SK-N-MC (cell line): ENCODE data around the gene GNA14.
"Not testable (repeated sequence)": the region's sequence is repeated elsewhere in the genome, so short reads cannot be mapped to it uniquely, and the experiment has no call there.

Source experiments
- DNase-seq: peaks from one replicate; pipeline ENCODE4 v3.0.0-alpha.2; 2011; ENCODE audit warnings: low read depth, low spot score
- H3K27ac ChIP-seq: fragments of 200-600 bp; sonication (generic); 2 replicates; pipeline ENCODE4 v1.5.1; 2016; ENCODE audit warnings: mixed run types
- H3K36me3 ChIP-seq: fragments of 200-600 bp; sonication (generic); 2 replicates; pipeline ENCODE4 v1.6.1; 2017; ENCODE audit warnings: antibody characterized with exemption, low read length, mixed read lengths; ENCODE audit not compliant: insufficient read depth
- H3K4me3 ChIP-seq: fragments of 200-600 bp; sonication (generic); 2 replicates; pipeline ENCODE4 v1.5.1; 2016
- H3K9ac ChIP-seq: fragments of 200-600 bp; sonication (generic); 2 replicates; pipeline ENCODE4 v1.8.0; 2017; ENCODE audit warnings: mixed run types, mixed read lengths; ENCODE audit not compliant: insufficient read length
- H3K9me3 ChIP-seq: fragments of 200-600 bp; sonication (generic); 2 replicates; pipeline ENCODE4 v1.6.1; 2017; ENCODE audit warnings: low read depth, mild to moderate bottlenecking, antibody characterized with exemption, low read length, moderate library complexity, mixed read lengths
- EZH2 ChIP-seq: fragments of 200-600 bp; sonication (generic); IDR thresholded peaks from one replicate; pipeline ENCODE4 v1.6.1; 2017; ENCODE audit warnings: antibody characterized with exemption
- FOXP2 ChIP-seq: optimal IDR thresholded peaks from 2 replicates; pipeline ENCODE3; 2011; ENCODE audit warnings: mild to moderate bottlenecking, moderate library complexity; ENCODE audit not compliant: insufficient read depth; ENCODE audit errors: extremely low read length, control extremely low read depth
- POLR2AphosphoS5 ChIP-seq: IDR thresholded peaks from 2 replicates; pipeline ENCODE4 v1.6.1; 2012; ENCODE audit warnings: mild to moderate bottlenecking, low read depth, low read length, borderline replicate concordance

The GNA14 gene

GRCh38 chr9:77502568-77502967 lies 145.6 kb downstream of the GNA14 start:
- Histone ChIP-seq H3K27ac (no peak overlapping the region), H3K4me3 (no peak overlapping the region)

GRCh38 chr9:77498891-77499290 lies 149.2 kb downstream of the GNA14 start:
- DNase-seq, result no peak

More at GRCh38 chr9:77502568-77502967, 145.6 kb downstream of the GNA14 start:
- no peak for TF ChIP-seq FOXP2
- no peak for TF ChIP-seq POLR2AphosphoS5
- no peak for TF ChIP-seq EZH2
- DNase-seq, result no peak
- no peaks in the 10 kb centered on the region for H3K9me3 ChIP-seq
- H3K36me3 ChIP-seq, result no peaks in the 10 kb centered on the region
- no peak overlapping the region for H3K9ac ChIP-seq

GRCh38 chr9:77497322-77498198 lies 150.6 kb downstream of the GNA14 start:
- Histone ChIP-seq H3K9me3 (no peaks in the 10 kb centered on the region), H3K9ac (no peak overlapping the region), H3K27ac (no peak overlapping the region), H3K4me3 (no peak overlapping the region), H3K36me3 (no peaks in the 10 kb centered on the region)
- TF ChIP-seq EZH2 (no peak), POLR2AphosphoS5 (no peak), FOXP2 (no peak)
- no peak for DNase-seq

More at GRCh38 chr9:77498891-77499290, 149.2 kb downstream of the GNA14 start:
- H3K9ac ChIP-seq, result no peak overlapping the region
- no peak for TF ChIP-seq POLR2AphosphoS5
- TF ChIP-seq FOXP2, result no peak
- TF ChIP-seq EZH2, result no peak
- no peaks in the 10 kb centered on the region for H3K9me3 ChIP-seq
- no peak overlapping the region for H3K4me3 ChIP-seq
- H3K36me3 ChIP-seq, result no peaks in the 10 kb centered on the region
- H3K27ac ChIP-seq, result no peak overlapping the region

GRCh38 chr9:77495834-77496671 lies 152.1 kb downstream of the GNA14 start:
- H3K36me3 ChIP-seq, result no peaks in the 10 kb centered on the region
- TF ChIP-seq EZH2 (no peak), FOXP2 (no peak), POLR2AphosphoS5 (no peak)
- H3K4me3 ChIP-seq, result no peak overlapping the region
- H3K9me3 ChIP-seq, result no peaks in the 10 kb centered on the region
- no peak overlapping the region for H3K9ac ChIP-seq
- no peak for DNase-seq
- H3K27ac ChIP-seq, result no peak overlapping the region

GRCh38 chr9:77490279-77490678 lies 157.8 kb downstream of the GNA14 start:
- not testable (repeated sequence) for H3K36me3 ChIP-seq, H3K4me3 ChIP-seq, H3K9ac ChIP-seq, DNase-seq, H3K9me3 ChIP-seq, H3K27ac ChIP-seq

- H3K4me3 ChIP-seq, H3K9ac ChIP-seq, H3K27ac ChIP-seq, H3K9me3 ChIP-seq, H3K36me3 ChIP-seq, DNase-seq: not testable (repeated sequence)
Measured at GRCh38 chr9:77489405-77490163, 158.5 kb downstream of the GNA14 start.

- Histone ChIP-seq H3K36me3 (no peaks in the 10 kb centered on the region), H3K27ac (no peak overlapping the region), H3K4me3 (no peak overlapping the region), H3K9ac (no peak overlapping the region), H3K9me3 (no peaks in the 10 kb centered on the region)
- no peak for DNase-seq
- TF ChIP-seq POLR2AphosphoS5 (no peak), EZH2 (no peak), FOXP2 (no peak)
Measured at GRCh38 chr9:77488439-77489126, 159.5 kb downstream of the GNA14 start.

- H3K4me3 ChIP-seq, result no peak overlapping the region
- no peak overlapping the region for H3K9ac ChIP-seq
- no peaks in the 10 kb centered on the region for H3K36me3 ChIP-seq
- TF ChIP-seq EZH2 (no peak), FOXP2 (no peak), POLR2AphosphoS5 (no peak)
- no peak overlapping the region for H3K27ac ChIP-seq
- no peaks in the 10 kb centered on the region for H3K9me3 ChIP-seq
- no peak for DNase-seq
Measured at GRCh38 chr9:77486968-77487367, 161.2 kb downstream of the GNA14 start.
